K562 (cell line): ENCODE data around the gene WDR47. TPM values are rescaled to one million over a fixed set of nuclear protein-coding genes. Genes with fewer than 3 reads are reported as not detected.

Experiments
- BDP1 ChIP-seq: IDR thresholded peaks from 3 replicates; pipeline ENCODE4 v1.6.1; 2011; ENCODE audit not compliant: insufficient read length, insufficient read depth
- FOXK2 ChIP-seq, 2 experiments: fragments of 450-650 bp; IDR thresholded peaks in 1 of 2; conservative IDR thresholded peaks in 1 of 2; 2 replicates each; pipeline ENCODE4 v1.6.1; 2016; ENCODE audit warnings: low read depth in 2 of 2, mild to moderate bottlenecking in 1 of 2
- HDAC1 ChIP-seq, 2 experiments: fragments of 450-650 bp; IDR thresholded peaks; 2 replicates each; pipeline ENCODE4 v1.6.1; 2016 to 2017; ENCODE audit warnings: inconsistent platforms in 1 of 2, mild to moderate bottlenecking in 1 of 2, moderate library complexity in 1 of 2
- HLTF ChIP-seq: fragments of 450-650 bp; IDR thresholded peaks from 2 replicates; pipeline ENCODE4 v1.6.1; 2016
- MYC ChIP-seq, 2 experiments: fragments of 250-450 bp in 1 of 2; sonication (Bioruptor Pico) in 1 of 2; IDR thresholded peaks; 2 replicates each; pipeline versions ENCODE4 v1.5.1 to v1.6.1; 2012 to 2021; ENCODE audit warnings: low read depth in 2 of 2, borderline replicate concordance in 1 of 2, improper control_type of control experiment in 1 of 2, low read length in 1 of 2, mild to moderate bottlenecking in 1 of 2, moderate library complexity in 1 of 2
- NFRKB ChIP-seq: fragments of 450-650 bp; IDR thresholded peaks from 2 replicates; pipeline ENCODE4 v1.6.1; 2016; ENCODE audit warnings: low read depth
- NONO ChIP-seq, 2 experiments: fragments of 200-400 bp in 1 of 2; fragments of 450-650 bp in 1 of 2; formaldehyde crosslinking in 1 of 2; IDR thresholded peaks; 2 replicates each; pipeline ENCODE4 v1.6.1; 2017; ENCODE audit warnings: low read depth in 2 of 2, mild to moderate bottlenecking in 2 of 2, moderate library complexity in 2 of 2, low read length in 1 of 2
- PHF20 ChIP-seq: fragments of 450-650 bp; IDR thresholded peaks from 2 replicates; pipeline ENCODE4 v1.6.1; 2018; ENCODE audit not compliant: partially characterized antibody
- RREB1 ChIP-seq: fragments of 250-450 bp; sonication (Bioruptor Pico); IDR thresholded peaks from 2 replicates; pipeline ENCODE4 v1.4.0; 2020
- TAF1 ChIP-seq: IDR thresholded peaks from 2 replicates; pipeline ENCODE4 v1.6.1; 2011; ENCODE audit warnings: mild to moderate bottlenecking, low read length, moderate library complexity; ENCODE audit not compliant: insufficient read depth, control insufficient read depth, severe bottlenecking; ENCODE audit errors: extremely low read depth
- YY1 ChIP-seq, 3 experiments: IDR thresholded peaks; 2 replicates each; pipeline ENCODE4 v1.6.1; 2011; ENCODE audit warnings: low read length in 2 of 3, mild to moderate bottlenecking in 2 of 3, moderate library complexity in 2 of 3, borderline replicate concordance in 1 of 3, control low read depth in 1 of 3, low read depth in 1 of 3; ENCODE audit not compliant: insufficient read depth in 3 of 3, insufficient replicate concordance in 2 of 3, control insufficient read depth in 1 of 3, insufficient read length in 1 of 3; ENCODE audit errors: extremely low read depth in 1 of 3
- ZC3H8 ChIP-seq: fragments of 450-650 bp; IDR thresholded peaks from 2 replicates; pipeline ENCODE4 v1.6.1; 2017
- ZNF583 ChIP-seq: fragments of 250-450 bp; sonication (Bioruptor Pico); IDR thresholded peaks from 2 replicates; pipeline ENCODE4 v1.4.0; 2020
- ZNF740 ChIP-seq, 3 experiments: fragments of 200-800 bp in 1 of 3; sonication (Bioruptor generic) in 1 of 3; sonication (generic) in 1 of 3; formaldehyde crosslinking in 1 of 3; IDR thresholded peaks; 2 replicates each; pipeline versions ENCODE4 v1.6.1 to v1.8.0; 2016 to 2022; ENCODE audit warnings: mild to moderate bottlenecking in 2 of 3, missing compliant biosample characterization in 2 of 3, missing genetic modification characterization in 2 of 3, missing genetic modification reagents in 1 of 3
- polyA plus RNA-seq, 8 experiments: library from polyadenylated mRNA; depleted of rRNA in 4 of 8; stranded (reverse) in 5 of 8; unstranded in 3 of 8; fragments of >200 nt; fragmentation: Nextera tagmentation in 2 of 8; fragmentation: Illumina TruSeq in 1 of 8; extraction: Ambion mirVana in 2 of 8; extraction: Trizol in 1 of 8; gene quantifications; 2 replicates each; pipeline versions ENCODE4 v1.2.1 to v1.2.3, GENCODE V29; 2011 to 2014; ENCODE audit warnings: inconsistent platforms in 1 of 8, missing spikeins in 1 of 8
- total RNA-seq, 7 experiments: library from RNA; depleted of rRNA in 6 of 7; stranded (reverse); fragments of >200 nt in 6 of 7; fragmentation: Illumina TruSeq in 2 of 7; extraction: Trizol in 2 of 7; gene quantifications; 2 replicates each; pipeline versions ENCODE4 v1.2.1 to v1.2.3, GENCODE V29; 2011 to 2021; ENCODE audit warnings: low replicate concordance in 1 of 7
- TF ChIP-seq, protein P1 (sequence below), 2 experiments: IDR thresholded peaks; 2 replicates each; pipeline ENCODE4 v1.6.1; 2012; ENCODE audit warnings: improper control_type of control experiment in 2 of 2, low read depth in 2 of 2, low read length in 2 of 2, borderline replicate concordance in 1 of 2

Gene WDR47
- total and polyA plus RNA-seq, 9 of the 15 experiments (the other 6 are each of a cell fraction or from before 2014, with no cell fraction given) = 1.3 to 10.1 (median 4.9) TPM

DNA sequence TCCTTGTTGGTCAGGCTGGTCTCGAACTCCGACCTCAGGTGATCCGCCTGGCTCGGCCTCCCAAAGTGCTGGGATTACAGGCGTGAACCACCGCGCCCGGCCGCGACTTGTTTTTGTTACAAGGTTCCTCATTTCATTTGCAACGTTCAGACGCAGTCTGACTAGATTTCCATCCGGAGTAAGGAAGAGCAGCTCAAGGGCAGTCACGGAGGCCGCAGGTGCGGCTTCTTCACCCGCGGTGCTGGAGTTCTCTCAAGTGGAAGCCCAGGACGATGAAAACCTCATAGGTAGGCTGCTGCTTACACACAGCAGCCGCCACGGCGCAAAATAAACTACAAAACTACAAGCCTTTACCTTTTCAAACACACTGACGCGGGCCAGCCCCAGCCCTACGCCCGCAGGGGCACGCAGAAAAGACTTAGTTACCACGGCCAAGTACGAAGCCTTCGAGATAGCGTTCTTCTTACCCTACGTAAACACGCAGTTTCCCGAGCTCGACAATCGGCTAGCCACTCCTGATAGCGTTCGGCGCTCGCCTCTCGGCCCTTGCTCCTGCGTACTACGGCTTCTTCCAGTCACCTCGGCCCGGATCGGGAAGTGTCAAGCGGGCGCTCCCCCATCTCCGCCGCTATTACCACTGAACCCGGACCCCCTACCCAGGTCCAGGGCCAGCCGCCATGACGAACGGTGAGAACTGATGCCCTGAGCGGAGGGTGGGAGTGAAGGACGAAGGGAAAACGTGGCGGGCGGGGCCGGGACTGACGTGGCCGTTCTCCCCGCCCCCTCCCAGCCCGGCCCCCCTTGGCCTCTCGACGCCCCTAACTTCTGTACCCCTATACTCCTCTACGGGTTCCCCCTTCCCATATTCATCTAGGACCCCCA, 48.5 kb upstream of the WDR47 start, which contains the start of gene TMEM167B (continued):
- TF ChIP-seq ZNF740 (CRISPR knock-in tag; IDR thresholded peaks at IDR 0.05) (peak; percentile 87; the same call in 1 of the 2 replicates), ZNF740 (tag; IDR thresholded peaks at IDR 0.05) (no peak), PHF20 (peak; percentile 79), TAF1 (peak; percentile 89), MYC (IDR thresholded peaks at IDR 0.05; ENCODE audit: low read depth, low read length) (peak; percentile 91), MYC (CRISPR knock-in tag; IDR thresholded peaks at IDR 0.05; ENCODE audit: borderline replicate concordance, low read depth) (peak; percentile 61; the same call in 1 of the 2 replicates), HDAC1 (IDR thresholded peaks at IDR 0.05) (peak in 1 of 2 experiments; percentile 94; a peak in 2 of 4 replicates), ZNF583 (CRISPR knock-in tag) (peak; percentile 77; the same call in 1 of the 2 replicates), NFRKB (peak; percentile 89), HLTF (peak; percentile 80; the same call in 1 of the 2 replicates), BDP1 (no peak), RREB1 (CRISPR knock-in tag) (peak; percentile 89; the same call in 1 of the 2 replicates), FOXK2 (conservative IDR thresholded peaks at IDR 0.05 in 1 of 2, IDR thresholded peaks at IDR 0.05 in 1 of 2; ENCODE audit: low read depth in 2 of 2) (peak; percentile 99 to 100), ZC3H8 (no peak), NONO (IDR thresholded peaks at IDR 0.05; ENCODE audit: low read depth in 2 of 2, low read length in 1 of 2) (peak in 1 of 2 experiments; percentile 78; a peak in 2 of 4 replicates), YY1 (IDR thresholded peaks at IDR 0.05; ENCODE audit: borderline replicate concordance in 1 of 3, control insufficient read depth in 1 of 3, extremely low read depth in 1 of 3, insufficient read depth in 3 of 3, insufficient read length in 1 of 3, insufficient replicate concordance in 2 of 3, low read depth in 1 of 3, low read length in 2 of 3) (peak; percentile 19 to 88 (median 79))
- TF ChIP-seq, protein P1, sequence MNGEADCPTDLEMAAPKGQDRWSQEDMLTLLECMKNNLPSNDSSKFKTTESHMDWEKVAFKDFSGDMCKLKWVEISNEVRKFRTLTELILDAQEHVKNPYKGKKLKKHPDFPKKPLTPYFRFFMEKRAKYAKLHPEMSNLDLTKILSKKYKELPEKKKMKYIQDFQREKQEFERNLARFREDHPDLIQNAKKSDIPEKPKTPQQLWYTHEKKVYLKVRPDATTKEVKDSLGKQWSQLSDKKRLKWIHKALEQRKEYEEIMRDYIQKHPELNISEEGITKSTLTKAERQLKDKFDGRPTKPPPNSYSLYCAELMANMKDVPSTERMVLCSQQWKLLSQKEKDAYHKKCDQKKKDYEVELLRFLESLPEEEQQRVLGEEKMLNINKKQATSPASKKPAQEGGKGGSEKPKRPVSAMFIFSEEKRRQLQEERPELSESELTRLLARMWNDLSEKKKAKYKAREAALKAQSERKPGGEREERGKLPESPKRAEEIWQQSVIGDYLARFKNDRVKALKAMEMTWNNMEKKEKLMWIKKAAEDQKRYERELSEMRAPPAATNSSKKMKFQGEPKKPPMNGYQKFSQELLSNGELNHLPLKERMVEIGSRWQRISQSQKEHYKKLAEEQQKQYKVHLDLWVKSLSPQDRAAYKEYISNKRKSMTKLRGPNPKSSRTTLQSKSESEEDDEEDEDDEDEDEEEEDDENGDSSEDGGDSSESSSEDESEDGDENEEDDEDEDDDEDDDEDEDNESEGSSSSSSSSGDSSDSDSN (IDR thresholded peaks at IDR 0.05; ENCODE audit: borderline replicate concordance in 1 of 2, low read depth in 2 of 2, low read length in 2 of 2) = 0 out of 4 replicates have a peak, but pooled peaks of 1 of the 2 experiments have one; percentile 33
